Epithelial cell of esophagus (primary cell): Measurements from ENCODE around the gene PARN.

Experiments
- DNase-seq: peaks from one replicate; pipeline ENCODE4 v3.0.0; 2010; ENCODE audit warnings: low read depth
- H3K4me3 ChIP-seq: 2 replicates; pipeline ENCODE4 v1.5.1; 2011; ENCODE audit warnings: mild to moderate bottlenecking, low read length, control low read depth
- TF ChIP-seq, protein P1 (sequence below): IDR thresholded peaks from 2 replicates; pipeline ENCODE4 v1.5.1; 2011; ENCODE audit warnings: low read depth, mild to moderate bottlenecking, low read length, control low read depth, inconsistent platforms; ENCODE audit not compliant: insufficient read depth; ENCODE audit errors: missing control alignments

PARN gene

DNA sequence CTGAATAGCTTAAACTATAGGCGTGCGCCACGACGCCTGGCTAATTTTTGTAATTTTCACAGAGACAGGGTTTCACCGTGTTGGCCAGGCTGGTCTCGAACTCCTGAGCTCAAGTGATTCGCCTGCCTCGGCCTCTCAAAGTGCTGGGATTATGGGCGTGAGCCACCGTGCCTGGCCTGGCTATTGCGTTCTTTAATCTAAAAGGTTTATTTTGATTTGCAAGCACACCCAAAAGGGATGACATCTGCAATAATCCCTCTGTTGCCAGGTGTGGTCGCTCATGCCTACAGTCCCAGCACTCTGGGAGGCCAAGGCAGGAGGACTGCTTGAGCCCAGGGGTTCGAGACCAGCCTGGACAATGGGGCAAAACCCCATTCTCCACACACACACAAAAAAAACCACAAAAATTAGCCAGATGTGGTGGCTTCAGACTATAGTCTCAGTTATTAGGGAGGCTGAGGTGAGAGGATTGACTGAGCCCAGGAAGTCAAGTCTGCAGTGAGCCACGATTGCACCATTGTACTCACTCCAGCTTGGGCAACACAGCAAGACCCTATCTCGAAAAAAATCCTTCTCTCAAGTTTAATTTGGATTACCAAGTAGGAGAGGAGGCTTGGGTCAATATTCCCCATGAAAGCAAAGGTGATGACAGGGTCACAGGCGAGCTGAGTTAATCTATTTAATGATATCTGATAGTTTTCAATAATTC is 144.1 kb downstream of the PARN start:
- TF ChIP-seq, protein P1, sequence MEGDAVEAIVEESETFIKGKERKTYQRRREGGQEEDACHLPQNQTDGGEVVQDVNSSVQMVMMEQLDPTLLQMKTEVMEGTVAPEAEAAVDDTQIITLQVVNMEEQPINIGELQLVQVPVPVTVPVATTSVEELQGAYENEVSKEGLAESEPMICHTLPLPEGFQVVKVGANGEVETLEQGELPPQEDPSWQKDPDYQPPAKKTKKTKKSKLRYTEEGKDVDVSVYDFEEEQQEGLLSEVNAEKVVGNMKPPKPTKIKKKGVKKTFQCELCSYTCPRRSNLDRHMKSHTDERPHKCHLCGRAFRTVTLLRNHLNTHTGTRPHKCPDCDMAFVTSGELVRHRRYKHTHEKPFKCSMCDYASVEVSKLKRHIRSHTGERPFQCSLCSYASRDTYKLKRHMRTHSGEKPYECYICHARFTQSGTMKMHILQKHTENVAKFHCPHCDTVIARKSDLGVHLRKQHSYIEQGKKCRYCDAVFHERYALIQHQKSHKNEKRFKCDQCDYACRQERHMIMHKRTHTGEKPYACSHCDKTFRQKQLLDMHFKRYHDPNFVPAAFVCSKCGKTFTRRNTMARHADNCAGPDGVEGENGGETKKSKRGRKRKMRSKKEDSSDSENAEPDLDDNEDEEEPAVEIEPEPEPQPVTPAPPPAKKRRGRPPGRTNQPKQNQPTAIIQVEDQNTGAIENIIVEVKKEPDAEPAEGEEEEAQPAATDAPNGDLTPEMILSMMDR, result no peak
- no peak overlapping the region for H3K4me3 ChIP-seq
- DNase-seq, result no peak

DNA sequence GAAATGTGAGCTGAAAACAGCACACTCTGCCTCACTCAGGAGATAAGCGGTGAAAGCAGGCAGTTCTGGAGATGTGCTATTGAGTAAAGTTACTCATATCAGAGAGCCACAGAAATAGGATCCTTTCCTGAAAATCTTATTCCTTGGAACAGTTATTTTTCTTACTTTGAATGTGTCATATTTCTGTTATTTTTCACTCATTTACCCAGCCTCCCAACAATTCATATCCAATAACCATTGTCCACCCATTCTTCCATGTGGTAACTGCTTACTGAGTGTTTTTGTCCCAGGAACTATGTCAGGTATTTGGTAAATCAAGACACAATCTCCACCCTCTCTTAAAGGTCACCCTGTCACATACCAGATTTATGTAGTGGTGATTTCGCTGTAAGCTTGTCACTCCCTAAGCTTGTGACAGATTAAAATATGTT is 144.9 kb downstream of the PARN start:
- H3K4me3 ChIP-seq, result no peak overlapping the region
- DNase-seq, result no peak
- TF ChIP-seq, protein P1, result no peak

DNA sequence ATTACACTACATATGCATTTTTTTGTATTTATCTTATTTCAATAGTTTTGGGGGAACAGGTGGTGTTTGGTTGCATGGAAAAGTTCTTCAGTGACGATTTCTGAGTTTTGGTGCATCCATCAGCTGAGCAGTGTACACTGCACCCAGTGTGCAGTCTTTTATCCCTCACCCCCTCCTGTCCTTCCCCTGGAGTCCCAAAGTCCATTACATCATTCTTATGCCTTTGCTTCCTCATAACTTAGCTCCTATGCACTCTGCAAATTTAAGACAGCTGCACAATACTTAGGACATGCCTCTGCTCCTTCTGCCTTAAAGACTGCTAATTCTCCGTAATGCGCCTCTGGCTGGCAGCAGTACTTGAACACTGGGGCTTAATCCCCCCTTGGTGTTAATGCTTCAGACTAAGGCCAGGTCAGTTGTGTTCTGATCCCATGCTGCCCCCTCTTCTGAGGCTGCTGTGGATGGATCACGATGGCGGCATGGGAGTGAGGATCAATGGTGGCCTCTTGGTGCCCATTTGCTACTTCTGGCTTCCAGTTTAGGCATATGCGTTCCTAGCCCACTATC is 146.2 kb downstream of the PARN start:
- TF ChIP-seq, protein P1, result no peak
- H3K4me3 ChIP-seq, result no peak overlapping the region
- no peak for DNase-seq

DNA sequence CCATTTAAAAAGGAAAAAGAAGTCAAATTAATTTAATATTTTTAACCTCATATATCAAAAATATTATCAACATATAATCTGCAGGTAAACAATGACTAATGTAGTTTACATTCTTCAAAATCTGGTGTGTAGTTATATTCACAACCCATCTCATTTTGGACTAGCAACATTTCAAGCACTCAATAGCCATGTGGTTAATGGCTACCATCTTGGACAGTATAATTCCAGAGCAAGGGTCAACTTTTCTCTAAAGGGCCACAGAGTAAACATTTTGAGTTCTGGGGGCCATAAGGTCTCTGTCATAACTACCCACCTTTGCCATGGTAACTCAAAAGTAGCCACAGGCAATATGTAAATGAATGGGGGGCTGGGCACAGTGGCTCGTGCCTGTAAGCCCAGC is 153.9 kb downstream of the PARN start:
- no peak overlapping the region for H3K4me3 ChIP-seq
- DNase-seq, result no peak
- TF ChIP-seq, protein P1, result no peak

DNA sequence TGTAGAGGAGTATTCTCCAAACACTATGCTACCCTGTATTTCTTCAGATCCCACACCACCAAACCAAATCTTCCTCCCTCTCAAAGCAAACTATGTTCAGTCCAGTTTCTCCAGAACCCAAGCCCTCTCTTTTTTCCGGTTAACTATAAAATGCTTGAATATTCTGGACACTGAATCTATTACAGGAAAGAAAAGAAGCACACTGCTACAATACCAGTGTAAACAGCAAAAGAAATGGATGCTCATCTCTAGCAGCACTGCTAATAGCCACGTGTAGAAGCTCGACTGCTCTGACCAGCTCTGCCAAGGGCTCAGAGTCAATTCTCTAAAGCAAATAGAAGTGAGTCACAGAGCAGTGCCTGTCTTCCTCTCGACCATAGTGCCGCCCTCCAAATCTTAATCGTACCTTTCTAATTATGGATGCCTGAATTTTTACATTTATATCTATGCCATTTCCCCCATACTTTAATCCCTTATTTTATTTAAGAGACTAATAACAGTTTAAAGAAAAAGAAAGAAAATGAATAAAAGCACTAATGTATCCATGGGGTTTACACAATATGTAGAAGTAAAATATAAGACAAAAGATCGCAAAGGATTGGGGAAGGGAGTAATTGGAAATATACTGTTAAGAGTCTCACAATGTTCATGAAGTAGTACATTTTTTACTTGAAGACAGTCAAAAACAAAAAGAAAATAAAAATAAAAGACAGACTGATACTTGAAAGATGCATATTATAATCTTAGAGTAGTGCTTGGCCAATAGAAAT is 154.5 kb downstream of the PARN start:
- H3K4me3 ChIP-seq, result no peak overlapping the region
- DNase-seq, result peak; percentile 80
- TF ChIP-seq, protein P1, result no peak

DNA sequence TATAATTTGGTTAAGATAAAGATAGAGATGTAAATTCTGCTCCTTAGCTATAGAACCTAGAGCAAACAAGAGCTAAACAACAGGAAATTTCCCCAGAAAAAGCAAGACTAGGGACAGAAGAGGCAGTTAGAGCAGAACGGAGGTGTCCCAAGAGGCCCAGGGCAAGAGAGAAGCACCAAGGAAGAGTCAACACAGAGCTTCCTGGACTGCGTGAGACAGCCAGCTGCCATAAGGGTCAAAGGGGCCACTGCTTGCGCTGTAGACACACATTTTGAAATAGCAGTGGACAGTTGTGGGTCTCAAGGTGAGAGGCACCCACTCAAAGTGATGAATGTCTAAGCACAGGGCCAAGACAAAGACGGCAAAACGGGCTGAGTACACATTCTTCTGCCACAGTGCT is 156.6 kb downstream of the PARN start:
- no peak for DNase-seq
- no peak overlapping the region for H3K4me3 ChIP-seq
- TF ChIP-seq, protein P1, result no peak

DNA sequence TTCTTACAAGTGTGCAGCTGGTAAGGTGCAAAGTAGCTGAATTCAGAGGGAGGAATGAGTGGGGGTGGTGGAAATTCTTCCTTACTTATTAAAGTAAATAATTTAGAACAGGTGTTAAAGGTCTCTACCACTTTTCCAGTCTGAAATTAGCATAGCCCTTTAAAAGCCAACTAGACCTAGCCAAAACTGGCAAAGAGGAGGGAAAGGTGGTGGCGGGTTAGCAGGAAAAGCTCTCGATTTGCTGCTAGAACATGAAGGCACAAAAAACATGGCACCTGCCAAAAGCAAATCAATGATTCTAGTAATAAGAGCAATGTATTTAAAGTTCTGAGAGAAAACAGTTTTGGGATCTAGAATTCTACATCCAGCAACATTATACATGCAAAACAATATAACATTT is 157.7 kb downstream of the PARN start:
- H3K4me3 ChIP-seq, result no peak overlapping the region
- DNase-seq, result no peak
- TF ChIP-seq, protein P1, result no peak
